Epidermal melanocyte (primary cell): ENCODE data around the gene FZD8.

Experiments
- DNase-seq: peaks from one replicate; pipeline ENCODE4 v3.0.0; 2011; ENCODE audit warnings: low spot score; ENCODE audit not compliant: insufficient read length

The FZD8 gene

GRCh38 chr10:35607475-35608327, 34.4 kb downstream of the FZD8 start:
- DNase-seq, result no peak

GRCh38 chr10:35606430-35606829, 35.7 kb downstream of the FZD8 start:
- no peak for DNase-seq

- no peak for DNase-seq
Observed at GRCh38 chr10:35605191-35605590, 36.9 kb downstream of the FZD8 start, which contains the start of gene GJD4. TSS of gene GJD4 (plus strand) at chr10:35605341. CDS start at chr10:35605568, 227 bp downstream.

GRCh38 chr10:35600193-35600592, 41.9 kb downstream of the FZD8 start:
- DNase-seq, result no peak

GRCh38 chr10:35598379-35598778, 43.7 kb downstream of the FZD8 start:
- no peak for DNase-seq

GRCh38 chr10:35595106-35595505, 47.0 kb downstream of the FZD8 start:
- DNase-seq, result no peak

- DNase-seq, result no peak
Observed at GRCh38 chr10:35594115-35595079, 47.7 kb downstream of the FZD8 start.

GRCh38 chr10:35592441-35592840, 49.7 kb downstream of the FZD8 start:
- DNase-seq, result no peak

- no peak for DNase-seq
Observed at GRCh38 chr10:35588836-35589235, 53.3 kb downstream of the FZD8 start.
